Measurements from ENCODE around the gene CLEC4G. TPM values are rescaled to one million over a fixed set of nuclear protein-coding genes. Genes with fewer than 3 reads are reported as not detected.

CLEC4G gene
- total RNA-seq, 4 donors from 2014 or later = 0.36 to 2.3 TPM; not detected in 2

- no peak overlapping the region for H3K4me3 ChIP-seq (ENCODE audit: low read depth, poor library complexity, severe bottlenecking)
- no peak for DNase-seq (ENCODE audit: low spot score in 2 of 2)
- TF ChIP-seq CTCF (IDR thresholded peaks at IDR 0.05) = no peak
- intact Hi-C loops (cut with DNase I; ENCODE audit: low total_unique reads) = no loop called here
- WGBS, 2 donors = 69 to 72% methylated on average over 12 of the region's 12 CpGs
Observed at GRCh38 chr19:7744871-7745650, 13.2 kb upstream of the CLEC4G start.

DNA sequence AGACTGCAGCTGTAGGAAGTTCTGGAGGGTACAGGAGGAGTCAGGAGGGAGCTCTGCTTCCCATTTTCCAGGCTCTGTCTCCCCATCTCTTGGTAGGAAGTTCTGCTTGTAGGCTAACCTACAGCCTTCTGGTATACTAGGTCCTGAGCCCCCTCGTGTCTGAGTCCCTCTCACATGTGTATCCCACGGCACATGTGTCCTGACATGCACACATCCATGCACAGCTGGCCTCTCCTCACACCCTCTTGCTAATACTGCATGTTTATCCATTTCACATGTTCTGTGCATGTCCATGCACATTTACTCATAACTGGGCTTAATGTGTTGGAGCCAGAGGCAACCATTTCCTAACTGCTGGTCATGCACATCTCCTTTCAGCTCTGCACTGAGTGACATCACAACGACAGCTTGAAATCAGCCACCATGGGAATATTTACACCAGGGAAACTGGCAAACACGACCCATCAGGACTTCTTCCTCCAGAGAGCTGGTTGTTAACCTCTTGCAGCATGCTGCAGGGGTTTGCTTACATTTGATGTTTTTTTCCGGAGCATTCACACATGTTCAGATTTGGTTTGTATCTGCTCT is 12.4 kb upstream of the CLEC4G start:
- WGBS, 2 donors = 61 to 64% methylated on average over 5 of the region's 5 CpGs
- H3K4me3 ChIP-seq (ENCODE audit: low read depth, poor library complexity, severe bottlenecking) = no peak overlapping the region
- intact Hi-C loops (cut with DNase I; ENCODE audit: low total_unique reads) = no loop called here
- DNase-seq (ENCODE audit: low spot score in 2 of 2) = no peak
- TF ChIP-seq POLR2A (IDR thresholded peaks at IDR 0.05) (no peak), CTCF (IDR thresholded peaks at IDR 0.05) (no peak)

DNA sequence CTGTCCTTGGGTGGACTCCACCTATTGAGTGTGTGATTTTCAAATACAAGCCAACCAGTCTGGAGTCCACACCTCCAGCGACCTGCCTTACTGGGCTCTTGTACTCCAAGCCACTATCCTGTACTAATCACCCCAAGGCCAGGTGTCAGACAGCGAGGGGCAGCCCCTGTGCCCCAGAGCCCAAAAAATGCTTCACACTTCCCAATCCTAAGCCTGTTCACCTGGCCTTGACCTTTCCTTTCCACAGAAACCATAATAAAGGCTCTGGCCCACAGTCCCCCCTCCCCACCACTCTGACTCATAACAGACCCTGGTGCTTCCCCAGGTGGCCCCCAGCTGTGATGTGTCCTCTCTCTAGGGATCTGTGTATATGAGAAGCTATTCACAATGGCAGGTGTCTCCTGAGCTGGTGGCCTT is 11.5 kb upstream of the CLEC4G start:
- intact Hi-C loops (cut with DNase I; ENCODE audit: low total_unique reads) = no loop called here
- H3K4me3 ChIP-seq (ENCODE audit: low read depth, poor library complexity, severe bottlenecking) = no peak overlapping the region
- DNase-seq (ENCODE audit: low spot score in 2 of 2) = no peak
- TF ChIP-seq CTCF (IDR thresholded peaks at IDR 0.05) (no peak), POLR2A (IDR thresholded peaks at IDR 0.05) (no peak)
- 67 to 68% methylated on average over 2 of the region's 2 CpGs for WGBS, 2 donors

- 55 to 60% methylated on average over 11 of the region's 11 CpGs for WGBS, 2 donors
- no peak for TF ChIP-seq CTCF (IDR thresholded peaks at IDR 0.05)
- no peak for TF ChIP-seq POLR2A (IDR thresholded peaks at IDR 0.05)
- no peak for DNase-seq (ENCODE audit: low spot score in 2 of 2)
- no peak overlapping the region for H3K4me3 ChIP-seq (ENCODE audit: low read depth, poor library complexity, severe bottlenecking)
- intact Hi-C loops (cut with DNase I; ENCODE audit: low total_unique reads) = no loop called here
Observed at GRCh38 chr19:7742991-7743390, 11.1 kb upstream of the CLEC4G start.

DNA sequence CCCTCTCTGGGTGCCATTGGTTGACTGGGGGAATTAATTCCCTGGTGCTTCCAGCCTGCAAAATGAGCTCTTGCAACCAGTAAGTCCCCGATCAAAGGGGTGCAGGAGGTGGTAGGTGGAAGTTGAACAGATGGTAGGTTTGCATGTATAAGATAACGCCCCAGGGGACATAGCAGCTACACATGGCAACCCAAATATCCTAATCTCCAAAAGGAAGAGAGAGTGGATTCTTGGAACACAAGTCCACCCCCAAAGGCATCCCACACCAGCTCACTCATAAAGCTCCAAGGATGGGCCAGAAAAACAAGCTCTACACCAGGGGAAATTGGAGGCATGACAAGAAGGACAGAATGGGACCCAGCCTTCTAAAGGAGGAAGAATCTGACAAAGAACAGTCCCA is 10.7 kb upstream of the CLEC4G start:
- no peak for TF ChIP-seq CTCF (IDR thresholded peaks at IDR 0.05)
- DNase-seq (ENCODE audit: low spot score in 2 of 2) = no peak
- WGBS, 2 donors = 50 to 57% methylated on average over 2 of the region's 2 CpGs
- H3K4me3 ChIP-seq (ENCODE audit: low read depth, poor library complexity, severe bottlenecking) = no peak overlapping the region
- intact Hi-C loops (cut with DNase I; ENCODE audit: low total_unique reads) = no loop called here
